HepG2 (cell line): ENCODE data around the gene SLC35B4. TPM values are rescaled to one million over a fixed set of nuclear protein-coding genes. Genes with fewer than 3 reads are reported as not detected.
A peak's percentile ranks its signal among the peaks of the same experiment; 100 is the strongest.

Experiments used
- DPF2 ChIP-seq: sonication (generic); formaldehyde crosslinking; IDR thresholded peaks from 2 replicates; pipeline ENCODE4 v1.4.0; 2020; ENCODE audit warnings: mild to moderate bottlenecking, low read depth, missing genetic modification reagents, borderline replicate concordance
- ESRRA ChIP-seq: sonication (generic); formaldehyde crosslinking; IDR thresholded peaks from 2 replicates; pipeline ENCODE4 v1.5.1; 2020; ENCODE audit warnings: mild to moderate bottlenecking, low read depth, missing genetic modification reagents
- HOXA3 ChIP-seq: sonication (generic); formaldehyde crosslinking; IDR thresholded peaks from 2 replicates; pipeline ENCODE4 v1.5.0; 2020; ENCODE audit warnings: missing genetic modification reagents
- MYNN ChIP-seq: sonication (generic); formaldehyde crosslinking; IDR thresholded peaks from 2 replicates; pipeline ENCODE4 v1.4.0; 2020; ENCODE audit warnings: mild to moderate bottlenecking, low read depth, missing genetic modification reagents
- NAIF1 ChIP-seq: sonication (generic); formaldehyde crosslinking; IDR thresholded peaks from 2 replicates; pipeline ENCODE4 v1.5.0; 2020; ENCODE audit warnings: mild to moderate bottlenecking, missing genetic modification reagents, borderline replicate concordance
- NCOA5 ChIP-seq: sonication (generic); formaldehyde crosslinking; IDR thresholded peaks from 2 replicates; pipeline ENCODE4 v1.4.0; 2020; ENCODE audit warnings: missing genetic modification reagents
- NKX3-1 ChIP-seq: sonication (generic); formaldehyde crosslinking; IDR thresholded peaks from 2 replicates; pipeline ENCODE4 v1.5.0; 2020; ENCODE audit warnings: missing genetic modification reagents
- PHF8 ChIP-seq: sonication (generic); formaldehyde crosslinking; IDR thresholded peaks from 2 replicates; pipeline ENCODE4 v1.5.0; 2020; ENCODE audit warnings: missing genetic modification reagents
- PLSCR1 ChIP-seq: sonication (generic); formaldehyde crosslinking; IDR thresholded peaks from 2 replicates; pipeline ENCODE4 v1.5.0; 2020; ENCODE audit warnings: missing genetic modification reagents, mild to moderate bottlenecking, borderline replicate concordance
- PRPF4 ChIP-seq: fragments of 200-400 bp; formaldehyde crosslinking; IDR thresholded peaks from 2 replicates; pipeline ENCODE4 v1.6.1; 2016; ENCODE audit warnings: low read length, low read depth; ENCODE audit not compliant: poor library complexity, severe bottlenecking
- SP4 ChIP-seq: sonication (generic); formaldehyde crosslinking; IDR thresholded peaks from 2 replicates; pipeline ENCODE4 v1.8.1; 2023; ENCODE audit warnings: mild to moderate bottlenecking, missing genetic modification reagents
- THAP9 ChIP-seq: sonication (generic); formaldehyde crosslinking; IDR thresholded peaks from 2 replicates; pipeline ENCODE4; 2020; ENCODE audit warnings: missing genetic modification reagents, mild to moderate bottlenecking, borderline replicate concordance
- ZBTB7B ChIP-seq: sonication (generic); formaldehyde crosslinking; IDR thresholded peaks from 2 replicates; pipeline ENCODE4 v1.4.0; 2020; ENCODE audit warnings: missing genetic modification reagents
- ZFP41 ChIP-seq: sonication (generic); formaldehyde crosslinking; IDR thresholded peaks from 2 replicates; pipeline ENCODE4 v1.4.0; 2020; ENCODE audit warnings: mild to moderate bottlenecking, missing genetic modification reagents, borderline replicate concordance
- ZNF572 ChIP-seq: sonication (generic); formaldehyde crosslinking; IDR thresholded peaks from 2 replicates; pipeline ENCODE4 v1.5.1; 2020; ENCODE audit warnings: mild to moderate bottlenecking, missing genetic modification reagents
- ZNF678 ChIP-seq: sonication (generic); formaldehyde crosslinking; IDR thresholded peaks from 2 replicates; pipeline ENCODE4 v1.4.0; 2020; ENCODE audit warnings: mild to moderate bottlenecking, missing genetic modification reagents
- ZNF761 ChIP-seq: sonication (generic); formaldehyde crosslinking; conservative IDR thresholded peaks from 2 replicates; pipeline ENCODE4 v1.4.0; 2020; ENCODE audit warnings: mild to moderate bottlenecking, missing genetic modification reagents
- ZNF879 ChIP-seq: sonication (generic); formaldehyde crosslinking; IDR thresholded peaks from 2 replicates; pipeline ENCODE4 v1.8.1; 2023; ENCODE audit warnings: missing genetic modification reagents
- polyA plus RNA-seq, 8 experiments: library from polyadenylated mRNA; depleted of rRNA in 3 of 8; stranded (reverse) in 7 of 8; unstranded in 1 of 8; fragments of >200 nt; fragmentation: Illumina TruSeq in 4 of 8; extraction: Trizol in 4 of 8; gene quantifications; 2 replicates each; pipeline versions ENCODE4 v1.2.1 to v1.2.3, GENCODE V29; 2011 to 2016; ENCODE audit warnings: low read depth in 4 of 8, missing spikeins in 1 of 8, mixed read lengths in 1 of 8; ENCODE audit not compliant: insufficient read depth in 1 of 8
- total RNA-seq, 5 experiments: library from RNA; depleted of rRNA; stranded (reverse); fragments of >200 nt; fragmentation: Illumina TruSeq; extraction: Trizol; gene quantifications; 2 replicates each; pipeline ENCODE4 v1.2.3, GENCODE V29; 2016; ENCODE audit warnings: low read depth in 1 of 5
- TF ChIP-seq, protein P1 (sequence below): sonication (generic); formaldehyde crosslinking; IDR thresholded peaks from 2 replicates; pipeline ENCODE4 v1.4.0; 2020; ENCODE audit warnings: mild to moderate bottlenecking, low read depth, missing genetic modification reagents
- TF ChIP-seq, protein P2 (sequence below): sonication (generic); formaldehyde crosslinking; IDR thresholded peaks from 2 replicates; pipeline ENCODE4 v1.4.0; 2020; ENCODE audit warnings: missing genetic modification reagents

The SLC35B4 gene
- total and polyA plus RNA-seq, 2 of the 13 experiments (the other 11 are each of a cell fraction or from before 2014, with no cell fraction given) = 17.1 to 17.8 TPM

GRCh38 chr7:134366481-134366880 lies 49.8 kb upstream of the SLC35B4 start (continued):
- no peak for TF ChIP-seq NAIF1 (CRISPR knock-in tag)
- peak; percentile 55; the same call in 1 of the 2 replicates for TF ChIP-seq DPF2
- peak; percentile 55; the same call in 1 of the 2 replicates for TF ChIP-seq HOXA3
- no peak for TF ChIP-seq PHF8 (CRISPR knock-in tag)
- TF ChIP-seq NKX3-1 (CRISPR knock-in tag) = no peak
- 0 out of 2 replicates have a peak, but pooled peaks have one; percentile 43 for TF ChIP-seq ESRRA
- no peak for TF ChIP-seq ZNF879 (CRISPR knock-in tag)
- TF ChIP-seq MYNN (CRISPR knock-in tag) = no peak
- TF ChIP-seq PRPF4 = no peak
- TF ChIP-seq, protein P1, sequence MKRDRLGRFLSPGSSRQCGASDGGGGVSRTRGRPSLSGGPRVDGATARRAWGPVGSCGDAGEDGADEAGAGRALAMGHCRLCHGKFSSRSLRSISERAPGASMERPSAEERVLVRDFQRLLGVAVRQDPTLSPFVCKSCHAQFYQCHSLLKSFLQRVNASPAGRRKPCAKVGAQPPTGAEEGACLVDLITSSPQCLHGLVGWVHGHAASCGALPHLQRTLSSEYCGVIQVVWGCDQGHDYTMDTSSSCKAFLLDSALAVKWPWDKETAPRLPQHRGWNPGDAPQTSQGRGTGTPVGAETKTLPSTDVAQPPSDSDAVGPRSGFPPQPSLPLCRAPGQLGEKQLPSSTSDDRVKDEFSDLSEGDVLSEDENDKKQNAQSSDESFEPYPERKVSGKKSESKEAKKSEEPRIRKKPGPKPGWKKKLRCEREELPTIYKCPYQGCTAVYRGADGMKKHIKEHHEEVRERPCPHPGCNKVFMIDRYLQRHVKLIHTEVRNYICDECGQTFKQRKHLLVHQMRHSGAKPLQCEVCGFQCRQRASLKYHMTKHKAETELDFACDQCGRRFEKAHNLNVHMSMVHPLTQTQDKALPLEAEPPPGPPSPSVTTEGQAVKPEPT (CRISPR knock-in tag) = no peak
- no peak for TF ChIP-seq SP4 (CRISPR knock-in tag)
- TF ChIP-seq, protein P2, sequence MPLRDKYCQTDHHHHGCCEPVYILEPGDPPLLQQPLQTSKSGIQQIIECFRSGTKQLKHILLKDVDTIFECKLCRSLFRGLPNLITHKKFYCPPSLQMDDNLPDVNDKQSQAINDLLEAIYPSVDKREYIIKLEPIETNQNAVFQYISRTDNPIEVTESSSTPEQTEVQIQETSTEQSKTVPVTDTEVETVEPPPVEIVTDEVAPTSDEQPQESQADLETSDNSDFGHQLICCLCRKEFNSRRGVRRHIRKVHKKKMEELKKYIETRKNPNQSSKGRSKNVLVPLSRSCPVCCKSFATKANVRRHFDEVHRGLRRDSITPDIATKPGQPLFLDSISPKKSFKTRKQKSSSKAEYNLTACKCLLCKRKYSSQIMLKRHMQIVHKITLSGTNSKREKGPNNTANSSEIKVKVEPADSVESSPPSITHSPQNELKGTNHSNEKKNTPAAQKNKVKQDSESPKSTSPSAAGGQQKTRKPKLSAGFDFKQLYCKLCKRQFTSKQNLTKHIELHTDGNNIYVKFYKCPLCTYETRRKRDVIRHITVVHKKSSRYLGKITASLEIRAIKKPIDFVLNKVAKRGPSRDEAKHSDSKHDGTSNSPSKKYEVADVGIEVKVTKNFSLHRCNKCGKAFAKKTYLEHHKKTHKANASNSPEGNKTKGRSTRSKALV = no peak
- TF ChIP-seq ZNF678 (CRISPR knock-in tag) = no peak
- TF ChIP-seq ZNF761 = no peak
- no peak for TF ChIP-seq NCOA5 (CRISPR knock-in tag)
- TF ChIP-seq THAP9 (CRISPR knock-in tag) = no peak
- TF ChIP-seq PLSCR1 (CRISPR knock-in tag) = no peak
- peak; percentile 93 for TF ChIP-seq ZBTB7B (CRISPR knock-in tag)
- no peak for TF ChIP-seq ZNF572 (CRISPR knock-in tag)
- no peak for TF ChIP-seq ZFP41 (CRISPR knock-in tag)
